Measurements from ENCODE around the gene ZNF536. TPM values are rescaled to one million over a fixed set of nuclear protein-coding genes. Genes with fewer than 3 reads are reported as not detected.
"Not testable (repeated sequence)": the region's sequence is repeated elsewhere in the genome, so short reads cannot be mapped to it uniquely, and the experiment has no call there.

The ZNF536 gene
- total RNA-seq, 2 experiments from 2014 or later, result not detected

DNA sequence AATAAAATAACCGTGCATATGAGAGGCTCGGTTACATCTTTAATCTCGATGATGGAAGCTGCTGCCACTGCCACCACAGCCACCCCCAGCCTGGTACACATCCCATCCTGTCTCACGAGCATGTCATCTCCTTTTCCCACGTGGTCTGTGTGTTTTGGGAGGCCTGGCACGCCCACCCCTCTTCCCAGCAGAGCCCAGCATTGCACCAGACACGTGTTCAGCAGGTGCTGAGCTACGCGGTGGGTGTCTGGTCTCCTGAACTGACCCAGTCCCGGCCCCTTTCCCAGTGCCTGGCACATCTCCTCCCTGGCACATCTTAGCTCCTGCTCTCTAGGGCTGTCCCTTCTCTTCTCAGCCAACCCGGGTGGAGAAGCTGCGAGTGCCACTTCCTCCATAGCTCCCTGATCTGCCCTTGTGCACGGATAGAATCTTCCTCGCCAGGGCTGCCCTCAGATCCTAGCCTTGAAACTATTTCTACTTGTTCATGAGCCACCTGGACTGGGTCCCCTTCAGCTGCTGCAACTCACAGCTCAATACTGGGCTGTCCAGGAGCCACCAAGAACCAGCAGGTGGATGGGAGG, 36.8 kb upstream of the ZNF536 start:
- DNase-seq (no peak), ATAC-seq (ENCODE audit: low read depth) (no peak)
- Mint-ChIP-seq H3K4me3 (no peak overlapping the region), H3K36me3 (no peaks in the 10 kb centered on the region), H3K9me3 (no peaks in the 10 kb centered on the region), H3K4me1 (no peaks in the 10 kb centered on the region), H3K27me3 (peaks cover 2% of the 10 kb centered on the region), H3K27ac (no peak overlapping the region)
- POLR2A ChIA-PET, result no interaction called here

DNA sequence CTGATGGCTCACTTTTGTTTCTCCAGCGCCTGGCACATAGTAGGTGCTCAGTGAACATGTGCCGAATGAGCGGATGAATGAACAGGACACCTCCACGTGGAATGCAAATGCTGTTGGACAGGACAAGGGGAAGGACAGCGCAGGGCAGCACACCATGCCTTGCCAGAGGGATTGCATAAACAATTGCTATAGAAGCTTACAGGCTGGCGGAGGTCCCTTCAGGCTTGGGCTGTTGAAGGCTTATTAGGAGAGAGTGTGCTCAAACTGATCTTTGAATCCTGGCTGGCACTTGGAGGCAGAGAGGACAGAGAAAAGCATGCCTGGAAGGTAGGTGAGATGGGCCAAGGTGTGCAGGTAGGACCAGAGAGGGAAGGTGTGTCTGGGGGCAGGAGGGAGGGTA, 35.9 kb upstream of the ZNF536 start:
- no peak for DNase-seq
- H3K4me1 Mint-ChIP-seq, result no peaks in the 10 kb centered on the region

DNA sequence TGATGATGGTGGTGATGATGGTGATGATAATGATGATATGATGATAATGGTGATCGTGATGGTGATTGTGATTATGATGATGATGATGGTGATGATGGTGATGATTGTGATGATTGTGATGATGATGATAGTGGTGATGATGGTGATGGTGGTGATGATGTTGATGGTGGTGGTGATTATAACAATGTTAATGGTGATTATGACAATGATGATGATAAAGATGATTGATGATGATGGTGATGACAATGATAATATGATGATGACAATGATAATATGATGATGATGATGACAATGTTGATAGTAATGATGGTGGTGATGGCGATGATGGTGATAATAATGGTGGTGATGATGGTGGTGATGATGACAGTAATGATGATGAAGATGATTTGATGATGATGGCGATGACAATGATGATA, 34.1 kb upstream of the ZNF536 start:
- H3K9me3 Mint-ChIP-seq, result no peaks in the 10 kb centered on the region
- H3K4me3 Mint-ChIP-seq, result no peak overlapping the region
- ATAC-seq (ENCODE audit: low read depth), result no peak
- H3K27ac Mint-ChIP-seq, result no peak overlapping the region
- POLR2A ChIA-PET, result no interaction called here
- H3K27me3 Mint-ChIP-seq, result no peaks in the 10 kb centered on the region
- no peak for DNase-seq
- H3K36me3 Mint-ChIP-seq, result no peaks in the 10 kb centered on the region
- H3K4me1 Mint-ChIP-seq, result no peaks in the 10 kb centered on the region

More for the DNA sequence above, 35.9 kb upstream of the ZNF536 start:
- Mint-ChIP-seq H3K4me3 (no peak overlapping the region), H3K9me3 (no peaks in the 10 kb centered on the region), H3K27me3 (peaks cover 2% of the 10 kb centered on the region), H3K36me3 (no peaks in the 10 kb centered on the region), H3K27ac (no peak overlapping the region)
- no peak for ATAC-seq (ENCODE audit: low read depth)
- POLR2A ChIA-PET, result no interaction called here

DNA sequence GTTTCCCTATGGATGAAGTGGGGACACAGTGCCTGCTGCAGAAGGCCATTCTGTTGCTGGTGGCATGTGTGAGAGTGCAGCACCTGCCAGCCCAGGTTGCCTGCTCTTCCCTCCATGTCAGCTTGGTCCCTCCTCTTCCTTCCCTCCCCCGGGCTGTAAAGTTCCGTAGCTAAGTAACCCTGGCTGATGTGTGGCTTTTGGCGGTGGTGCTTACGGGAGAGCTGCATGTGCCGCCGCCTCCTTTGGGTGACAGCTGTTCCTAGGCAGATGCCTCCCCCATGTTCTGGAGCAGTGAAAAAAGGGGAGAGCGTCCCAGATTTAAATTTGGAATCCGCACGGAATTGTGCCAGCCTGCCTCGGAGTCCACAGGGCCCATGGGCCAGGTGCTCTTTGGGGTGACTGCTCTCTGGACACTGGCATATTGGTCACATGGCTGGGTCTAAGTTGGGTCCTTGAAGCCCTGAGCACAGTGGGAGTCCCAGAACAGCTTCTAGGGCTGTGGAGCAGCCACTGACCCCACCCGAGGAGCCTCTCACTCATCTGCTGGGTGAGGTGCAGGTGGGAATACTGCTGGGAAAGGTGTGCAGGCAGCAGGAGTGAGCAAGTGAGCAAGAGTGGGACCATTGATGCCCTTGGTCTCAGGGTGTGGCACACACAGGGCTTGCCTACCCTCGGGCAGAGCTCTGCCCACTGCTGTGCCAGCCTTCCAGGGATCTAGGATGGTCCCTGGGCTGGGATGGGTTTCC, 33.1 kb upstream of the ZNF536 start:
- Mint-ChIP-seq H3K27ac (no peak overlapping the region), H3K4me3 (no peak overlapping the region), H3K36me3 (no peaks in the 10 kb centered on the region), H3K9me3 (no peaks in the 10 kb centered on the region), H3K27me3 (no peaks in the 10 kb centered on the region), H3K4me1 (no peaks in the 10 kb centered on the region)
- ATAC-seq (ENCODE audit: low read depth) (no peak), DNase-seq (no peak)
- POLR2A ChIA-PET, result no interaction called here

DNA sequence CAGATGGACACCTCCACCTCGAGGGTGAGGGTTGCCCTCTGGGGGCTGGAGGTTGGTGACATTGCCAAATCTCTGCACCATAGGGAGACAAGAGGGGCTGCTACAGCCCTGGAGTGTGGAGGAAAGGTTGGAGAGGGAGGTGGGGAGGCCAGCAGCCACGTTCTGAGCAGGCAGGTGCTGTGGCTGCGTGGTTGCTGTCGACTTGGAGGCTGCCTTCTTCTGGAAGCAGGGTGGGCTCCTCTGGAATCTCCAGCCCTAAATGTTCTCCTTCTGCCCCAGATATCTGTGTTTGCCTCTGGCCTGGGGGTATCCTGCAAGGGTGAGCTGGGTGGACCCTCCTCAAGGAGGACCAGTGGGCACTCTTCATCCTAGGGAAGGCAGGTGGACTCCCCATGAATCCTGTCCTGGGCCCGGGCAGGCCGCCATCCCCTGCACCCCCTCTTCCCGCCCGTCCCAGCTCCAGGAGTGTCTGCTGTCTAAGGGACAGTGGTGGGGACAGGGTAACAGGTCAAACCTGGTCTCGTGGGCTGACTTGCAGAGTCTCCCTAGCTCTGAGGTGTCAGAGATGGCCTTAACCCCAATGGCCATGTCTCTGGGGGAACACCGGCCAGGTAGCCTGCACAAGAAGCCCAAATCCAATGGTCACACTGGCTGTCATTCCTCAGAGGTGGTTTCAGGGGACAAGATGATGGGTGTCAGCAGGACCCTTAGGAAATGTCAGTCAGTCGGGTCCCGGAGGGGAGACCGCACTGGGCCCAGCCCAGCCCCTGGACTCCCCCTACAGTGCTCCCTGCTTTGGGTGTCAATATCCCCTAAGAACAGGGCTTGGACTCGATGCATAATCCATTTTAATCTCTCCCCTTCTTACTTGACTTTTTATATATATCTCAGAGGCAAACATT, 32.3 kb upstream of the ZNF536 start:
- Mint-ChIP-seq H3K36me3 (no peaks in the 10 kb centered on the region), H3K4me1 (no peaks in the 10 kb centered on the region), H3K27me3 (no peaks in the 10 kb centered on the region), H3K4me3 (no peak overlapping the region), H3K9me3 (no peaks in the 10 kb centered on the region), H3K27ac (no peak overlapping the region)
- POLR2A ChIA-PET, result no interaction called here
- DNase-seq (no peak), ATAC-seq (ENCODE audit: low read depth) (no peak)

DNA sequence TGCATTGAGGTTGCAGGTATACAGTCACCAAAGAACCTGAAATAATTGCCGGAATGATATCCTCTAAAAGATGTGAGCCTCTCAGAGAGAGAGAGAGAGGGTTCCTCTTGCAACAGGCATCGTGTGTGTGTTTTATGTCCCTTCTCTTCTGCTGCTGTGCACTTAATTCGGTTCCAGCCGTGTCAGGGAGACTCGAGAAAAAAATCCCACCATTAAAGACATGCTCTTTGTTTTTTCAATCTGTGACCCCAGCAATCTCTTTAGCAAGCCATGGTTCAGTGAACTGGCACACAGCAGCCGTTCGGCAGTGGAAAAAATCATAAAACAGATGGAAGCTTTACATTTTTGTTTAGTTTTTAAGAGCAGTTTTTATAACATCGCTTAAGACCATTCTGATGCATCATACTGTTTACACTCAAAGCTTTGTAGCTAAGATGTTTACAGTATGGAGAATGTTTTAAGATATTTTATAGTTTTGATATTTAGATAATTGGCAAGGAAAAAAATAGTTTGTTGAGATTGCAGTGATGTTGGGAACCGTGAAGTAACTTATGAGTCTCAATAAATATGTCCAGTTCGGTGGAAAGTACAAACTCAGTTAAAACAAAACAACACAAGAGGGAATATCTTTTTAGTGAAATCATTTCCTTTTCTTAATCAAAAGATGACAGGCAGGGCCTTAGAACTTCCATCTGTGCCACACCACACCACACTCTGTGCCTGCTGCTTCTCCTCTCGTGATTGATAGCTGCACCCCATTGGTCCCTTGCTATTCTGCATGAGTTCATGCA, 31.2 kb upstream of the ZNF536 start:
- Mint-ChIP-seq H3K27me3 (no peaks in the 10 kb centered on the region), H3K27ac (no peak overlapping the region), H3K36me3 (no peaks in the 10 kb centered on the region), H3K4me3 (no peak overlapping the region), H3K9me3 (no peaks in the 10 kb centered on the region), H3K4me1 (no peaks in the 10 kb centered on the region)
- POLR2A ChIA-PET, result no interaction called here
- no peak for DNase-seq
- no peak for ATAC-seq (ENCODE audit: low read depth)

DNA sequence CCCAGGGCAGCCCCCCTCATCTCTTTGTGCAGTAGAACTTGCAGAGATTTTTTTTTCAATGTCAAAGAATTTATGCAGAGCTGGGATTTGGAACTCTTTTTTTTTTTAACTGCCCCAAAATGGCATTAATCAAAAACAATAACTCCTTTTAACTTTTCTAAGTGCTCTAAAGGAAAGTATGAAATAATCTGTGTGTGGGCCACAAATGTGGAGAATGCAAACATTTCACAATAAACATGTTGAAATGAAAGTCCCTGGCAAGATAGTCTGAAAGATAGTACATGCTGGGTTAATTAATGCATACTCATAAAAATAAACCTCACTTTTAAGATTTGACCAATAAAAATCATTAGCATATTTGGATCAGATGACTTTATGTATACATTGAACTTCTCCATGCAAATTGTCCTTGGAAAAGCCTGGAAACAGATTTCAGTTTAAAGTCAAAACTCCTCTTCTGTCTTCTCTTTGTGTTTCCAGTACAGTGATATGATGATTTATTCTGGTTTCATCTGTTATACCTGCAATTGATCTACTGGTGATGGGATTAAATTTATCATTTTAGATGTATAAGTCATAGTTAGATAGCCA, 30.5 kb upstream of the ZNF536 start:
- no peak overlapping the region for H3K4me3 Mint-ChIP-seq
- POLR2A ChIA-PET, result no interaction called here
- H3K36me3 Mint-ChIP-seq, result no peaks in the 10 kb centered on the region
- H3K27ac Mint-ChIP-seq, result no peak overlapping the region
- ATAC-seq (ENCODE audit: low read depth), result no peak
- no peaks in the 10 kb centered on the region for H3K9me3 Mint-ChIP-seq
- no peak for DNase-seq
- no peaks in the 10 kb centered on the region for H3K4me1 Mint-ChIP-seq
- H3K27me3 Mint-ChIP-seq, result no peaks in the 10 kb centered on the region

DNA sequence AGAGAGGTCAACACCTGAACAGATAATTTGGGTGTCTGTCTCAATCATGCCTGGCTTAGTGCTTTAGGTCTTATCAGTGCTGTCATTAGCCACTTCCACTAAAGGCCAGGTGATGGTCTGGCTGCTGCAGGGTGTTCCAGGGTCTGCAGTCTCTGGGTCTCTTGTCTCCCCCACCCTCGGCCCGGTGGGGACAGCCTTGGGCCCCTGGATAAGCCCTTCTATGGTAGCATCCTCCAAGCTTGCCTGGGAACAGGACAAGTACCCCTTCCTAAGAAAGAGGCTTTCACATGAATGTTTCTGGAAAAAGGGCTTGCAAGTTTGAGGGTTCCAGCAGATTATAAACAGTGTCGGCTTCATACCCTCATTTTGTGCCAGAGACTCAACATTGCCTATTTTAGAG, 29.3 kb upstream of the ZNF536 start:
- POLR2A ChIA-PET, result no interaction called here
- Mint-ChIP-seq H3K4me1 (no peaks in the 10 kb centered on the region), H3K27ac (no peak overlapping the region)

DNA sequence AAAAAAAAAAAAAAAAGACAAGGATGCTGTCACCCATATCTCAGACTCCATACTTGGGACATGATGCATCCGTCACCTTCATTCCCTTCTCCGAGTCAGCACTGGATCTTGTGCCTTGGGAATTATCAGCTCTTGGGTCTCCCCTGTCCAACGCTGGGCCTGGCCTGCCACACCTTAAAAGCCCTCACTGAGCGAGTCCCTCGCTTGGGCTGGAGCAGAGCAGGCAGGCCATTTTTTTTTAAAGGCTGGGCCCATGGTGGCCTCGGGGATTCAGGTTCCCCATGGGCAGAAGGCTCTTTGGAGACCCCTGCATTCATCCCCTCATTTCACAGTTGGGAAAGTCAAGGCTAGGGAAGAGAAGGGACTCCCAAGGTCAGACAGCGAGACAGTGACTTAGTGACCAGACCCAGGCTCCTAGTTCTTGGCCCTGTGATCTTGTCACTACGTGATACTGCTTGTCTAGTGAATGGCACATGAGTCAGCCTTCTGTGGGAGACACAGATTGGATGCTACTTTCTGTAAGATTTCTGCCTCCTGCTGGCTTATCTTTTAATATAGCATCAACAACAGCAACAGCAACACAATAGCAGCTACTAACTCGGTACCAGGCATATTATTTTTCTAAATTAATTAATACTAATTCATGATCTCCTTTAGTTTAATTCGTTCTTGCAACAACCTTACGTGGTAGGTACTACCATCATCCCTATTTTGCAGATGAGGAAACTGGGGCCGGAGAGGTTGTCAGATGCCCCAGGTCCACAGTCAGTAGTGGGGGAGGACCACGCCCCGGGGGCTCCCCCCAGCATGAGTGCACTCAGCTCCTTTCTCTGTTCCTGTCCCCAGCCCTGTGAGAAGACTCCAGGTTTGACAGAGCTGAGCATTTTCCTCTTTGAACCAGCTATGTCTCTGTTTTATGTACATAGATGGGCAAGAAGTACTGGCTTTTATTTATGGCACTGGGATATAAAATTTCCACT, 27.4 kb upstream of the ZNF536 start:
- no peaks in the 10 kb centered on the region for H3K9me3 Mint-ChIP-seq
- ATAC-seq (ENCODE audit: low read depth), result no peak
- no peaks in the 10 kb centered on the region for H3K27me3 Mint-ChIP-seq
- POLR2A ChIA-PET, result no interaction called here
- H3K36me3 Mint-ChIP-seq, result no peaks in the 10 kb centered on the region
- no peak overlapping the region for H3K4me3 Mint-ChIP-seq
- no peaks in the 10 kb centered on the region for H3K4me1 Mint-ChIP-seq
- no peak for DNase-seq
- no peak overlapping the region for H3K27ac Mint-ChIP-seq

More for the DNA sequence above, 29.3 kb upstream of the ZNF536 start:
- ATAC-seq (ENCODE audit: low read depth) (no peak), DNase-seq (no peak)
- H3K36me3 Mint-ChIP-seq, result no peaks in the 10 kb centered on the region
- no peaks in the 10 kb centered on the region for H3K27me3 Mint-ChIP-seq
- H3K9me3 Mint-ChIP-seq, result no peaks in the 10 kb centered on the region
- no peak overlapping the region for H3K4me3 Mint-ChIP-seq

DNA sequence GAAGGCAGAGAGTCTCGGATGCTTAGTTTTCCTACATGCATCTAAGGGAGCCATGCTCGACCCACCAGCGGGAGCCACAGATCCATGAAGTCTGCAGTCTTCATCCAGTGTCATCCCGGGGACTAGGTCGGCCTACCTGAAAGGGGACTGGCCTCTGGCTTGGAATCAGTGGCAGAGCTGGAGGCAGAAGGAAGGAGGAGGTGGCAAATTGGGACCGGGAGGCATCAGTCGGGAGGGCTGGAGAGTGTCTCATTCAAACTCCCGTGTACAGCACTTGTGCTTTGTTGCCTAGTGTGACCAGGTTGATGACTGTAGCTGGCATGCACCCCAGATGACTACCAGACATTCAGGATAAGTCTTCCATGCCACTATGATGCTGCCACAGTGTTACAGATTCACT, 26.5 kb upstream of the ZNF536 start:
- no peaks in the 10 kb centered on the region for H3K27me3 Mint-ChIP-seq
- H3K27ac Mint-ChIP-seq, result no peak overlapping the region
- ATAC-seq (ENCODE audit: low read depth) (no peak), DNase-seq (no peak)
- no peaks in the 10 kb centered on the region for H3K36me3 Mint-ChIP-seq
- H3K9me3 Mint-ChIP-seq, result no peaks in the 10 kb centered on the region
- H3K4me1 Mint-ChIP-seq, result no peaks in the 10 kb centered on the region
- H3K4me3 Mint-ChIP-seq, result no peak overlapping the region
- POLR2A ChIA-PET, result no interaction called here

DNA sequence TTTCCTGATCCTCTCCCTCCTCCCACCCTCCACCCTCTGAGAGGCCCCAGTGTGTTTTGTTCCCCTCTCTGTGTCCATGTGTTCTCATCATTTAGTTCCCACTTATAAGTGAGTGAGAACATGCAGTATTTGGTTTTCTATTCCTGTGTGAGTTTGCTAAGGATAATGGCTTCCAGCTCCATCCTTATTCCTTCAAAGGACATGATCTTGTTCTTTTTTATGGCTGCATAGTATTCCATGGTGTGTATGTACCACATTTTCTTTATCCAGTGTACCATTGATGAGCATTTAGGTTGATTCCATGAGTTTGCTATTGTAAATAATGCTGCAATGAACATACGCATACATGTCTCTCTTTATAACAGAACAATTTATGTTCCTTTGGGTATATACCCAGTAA, 25.7 kb upstream of the ZNF536 start:
- H3K4me3 Mint-ChIP-seq; H3K4me1 Mint-ChIP-seq; DNase-seq; H3K9me3 Mint-ChIP-seq; POLR2A ChIA-PET; H3K27me3 Mint-ChIP-seq; H3K36me3 Mint-ChIP-seq; ATAC-seq (ENCODE audit: low read depth); H3K27ac Mint-ChIP-seq: not testable (repeated sequence)

DNA sequence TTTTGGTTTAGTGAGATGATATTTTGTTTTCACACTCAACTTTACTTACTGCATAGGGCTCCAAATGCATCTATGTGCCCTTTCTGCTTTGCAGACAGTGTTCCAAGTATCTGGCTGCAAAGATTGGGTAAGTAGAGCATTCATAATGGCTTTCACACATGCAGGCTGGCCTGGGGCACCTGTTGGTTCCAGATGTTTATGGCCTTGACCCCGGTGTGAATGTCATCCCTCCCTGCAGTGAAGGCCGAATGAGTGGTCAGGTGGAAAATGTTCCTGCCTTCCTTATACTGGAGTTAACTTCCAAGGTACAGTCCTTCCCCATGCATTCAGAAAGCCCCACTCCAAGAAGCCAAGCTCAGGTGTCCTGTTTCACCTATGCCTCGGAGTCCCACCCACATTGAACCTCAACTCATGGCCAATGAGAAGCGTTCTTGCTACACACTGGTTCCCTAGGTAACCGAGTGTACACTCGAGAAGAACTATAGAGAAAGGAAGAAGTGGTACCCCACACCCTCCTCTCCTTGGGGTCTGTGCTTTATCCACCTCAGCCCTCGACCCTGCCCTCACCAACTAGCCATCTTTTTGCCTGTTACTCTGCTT, 23.0 kb upstream of the ZNF536 start:
- POLR2A ChIA-PET, result no interaction called here
- no peak for ATAC-seq (ENCODE audit: low read depth)
- Mint-ChIP-seq H3K27me3 (no peaks in the 10 kb centered on the region), H3K36me3 (no peaks in the 10 kb centered on the region), H3K27ac (no peak overlapping the region), H3K4me3 (no peak overlapping the region), H3K4me1 (no peaks in the 10 kb centered on the region), H3K9me3 (no peaks in the 10 kb centered on the region)
- DNase-seq, result no peak

All from activated naive CD8-positive, alpha-beta T cell treated with anti-CD3 and anti-CD28 coated beads, Interleukin-2, amount 10 ng/mL, durations not matched to agents 7 days and 5 days (primary cell).